Upper lobe of left lung (tissue), 6 donors: ENCODE results near the gene ZWILCH. TPM values are rescaled to one million over a fixed set of nuclear protein-coding genes. Genes with fewer than 3 reads are reported as not detected.

ENCODE experiments used
- ATAC-seq, 2 donors: fragments of 200-7000 bp; cut with Tn5 transposase; one replicate each; pipeline ENCODE4 v1.9.1; 2022; ENCODE audit warnings: mild to moderate bottlenecking in 2 of 2, moderate library complexity in 2 of 2; ENCODE audit not compliant: low FRiP score in 2 of 2
- DNase-seq, 2 donors: peaks; one replicate each; pipeline ENCODE4 v3.0.0-alpha.2; 2019 to 2020
- H3K27ac ChIP-seq, 4 donors: fragments of 200-600 bp; sonication (generic); one replicate each; pipeline ENCODE4 v1.5.1; 2016 to 2019
- H3K27me3 ChIP-seq, 4 donors: fragments of 200-600 bp; sonication (generic); one replicate each; pipeline ENCODE4 v1.5.1; 2017 to 2019
- H3K36me3 ChIP-seq, 4 donors: fragments of 200-600 bp; sonication (generic); one replicate each; pipeline ENCODE4 v1.5.1; 2016 to 2019
- H3K4me1 ChIP-seq, 4 donors: fragments of 200-600 bp; sonication (generic); one replicate each; pipeline ENCODE4 v1.5.1; 2018 to 2019
- H3K4me3 ChIP-seq, 4 donors: fragments of 200-600 bp; sonication (generic); one replicate each; pipeline ENCODE4 v1.5.1; 2017 to 2019; ENCODE audit warnings: mild to moderate bottlenecking in 2 of 4, moderate library complexity in 1 of 4
- H3K9me3 ChIP-seq, 4 donors: fragments of 200-600 bp; sonication (generic); one replicate each; pipeline ENCODE4 v1.5.1; 2018 to 2019
- EP300 ChIP-seq, 4 donors: sonication (generic); formaldehyde crosslinking; IDR thresholded peaks; one replicate each; pipeline ENCODE4 v1.5.1; 2017; ENCODE audit warnings: antibody characterized with exemption in 4 of 4, control low read depth in 2 of 4
- POLR2A ChIP-seq, 4 donors: fragments of 450-650 bp; IDR thresholded peaks; one replicate each; pipeline ENCODE4 v1.5.1; 2016 to 2017; ENCODE audit warnings: antibody characterized with exemption in 4 of 4, mild to moderate bottlenecking in 2 of 4
- POLR2AphosphoS5 ChIP-seq, 2 donors: sonication (generic); formaldehyde crosslinking; IDR thresholded peaks; one replicate each; pipeline ENCODE4 v1.5.1; 2017; ENCODE audit warnings: antibody characterized with exemption in 2 of 2
- WGBS, 2 donors: methylation state at CpG; one replicate each; pipeline ENCODE4 v1.1.5; 2017 to 2018; 5-methylcytosine and 5-hydroxymethylcytosine counted together
- total RNA-seq, 6 donors: library from RNA; depleted of rRNA in 4 of 6; stranded (reverse); fragments of >200 nt in 4 of 6; gene quantifications; one replicate each; pipeline versions ENCODE4 v1.1.0 to v1.2.1, GENCODE V29; 2016 to 2021
- TF ChIP-seq, protein P1 (sequence below), 6 experiments: fragments of 450-650 bp in 4 of 6; fragments of 200-600 bp in 2 of 6; sonication (generic) in 2 of 6; IDR thresholded peaks; one replicate each; pipeline ENCODE4 v1.5.1; 2016 to 2019; ENCODE audit warnings: antibody characterized with exemption in 6 of 6
- donor health status: DM: no; HTN: no; CAD: no; lungs with moderate emphysema.
- donor health status: DM: no; HTN: yes; CAD: no; lungs with severe emphysema.

ZWILCH gene
- total RNA-seq, 6 donors from 2014 or later = 0.33 to 6.3 (median 5.1) TPM

DNA sequence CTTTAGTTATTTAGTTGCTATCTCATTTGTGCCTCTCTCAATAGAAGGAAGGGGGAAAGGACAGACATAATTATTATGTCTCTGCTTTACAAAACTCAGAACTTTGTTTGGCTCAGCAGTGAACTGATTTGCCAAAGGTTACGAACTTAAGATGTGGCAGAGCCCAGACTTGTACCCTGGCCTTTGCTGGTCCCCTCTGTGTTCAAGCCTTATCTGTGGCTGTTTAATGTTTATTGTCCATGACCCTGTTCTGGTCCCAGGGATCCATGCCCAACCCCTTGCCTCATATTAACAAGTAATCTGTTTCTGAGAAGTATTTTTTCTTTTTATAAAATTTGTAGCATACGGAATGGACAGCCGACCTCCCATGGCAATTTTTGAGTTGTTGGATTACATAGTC is 18.2 kb upstream of the ZWILCH start:
- WGBS, 2 donors = 95% methylated on average over 3 of the region's 3 CpGs

DNA sequence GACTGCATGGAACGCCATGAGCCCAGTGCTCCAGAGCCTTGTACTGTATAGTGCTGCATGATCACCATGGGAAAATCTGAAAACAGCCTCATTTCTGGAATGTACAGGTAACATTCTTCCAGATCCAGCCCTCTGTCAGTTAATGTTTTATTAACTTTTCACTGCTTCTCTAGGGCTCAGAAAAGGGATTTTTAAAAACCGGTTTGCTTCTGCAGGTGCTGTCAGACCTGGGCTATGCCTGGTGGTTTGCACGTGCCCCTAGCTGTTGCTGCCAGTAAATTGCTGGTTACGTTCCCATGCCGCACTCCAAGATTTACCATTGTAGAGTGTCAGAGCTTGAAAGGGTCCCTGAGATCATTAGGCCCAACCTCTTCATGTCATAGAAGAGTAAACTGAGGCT is 16.6 kb upstream of the ZWILCH start:
- ATAC-seq (no peak), DNase-seq (no peak)
- Histone ChIP-seq H3K4me3 (no peak overlapping the region), H3K4me1 (peaks cover 0 to 4% (median under 1%) of the 10 kb centered on the region in 4 donors), H3K27ac (no peak overlapping the region), H3K27me3 (no peaks in the 10 kb centered on the region), H3K9me3 (no peaks in the 10 kb centered on the region), H3K36me3 (peaks cover 14 to 88% (median 45%) of the 10 kb centered on the region in 4 donors)
- TF ChIP-seq POLR2A (IDR thresholded peaks at IDR 0.05) (no peak), EP300 (IDR thresholded peaks at IDR 0.05) (no peak), POLR2AphosphoS5 (IDR thresholded peaks at IDR 0.05) (no peak)
- TF ChIP-seq, protein P1, sequence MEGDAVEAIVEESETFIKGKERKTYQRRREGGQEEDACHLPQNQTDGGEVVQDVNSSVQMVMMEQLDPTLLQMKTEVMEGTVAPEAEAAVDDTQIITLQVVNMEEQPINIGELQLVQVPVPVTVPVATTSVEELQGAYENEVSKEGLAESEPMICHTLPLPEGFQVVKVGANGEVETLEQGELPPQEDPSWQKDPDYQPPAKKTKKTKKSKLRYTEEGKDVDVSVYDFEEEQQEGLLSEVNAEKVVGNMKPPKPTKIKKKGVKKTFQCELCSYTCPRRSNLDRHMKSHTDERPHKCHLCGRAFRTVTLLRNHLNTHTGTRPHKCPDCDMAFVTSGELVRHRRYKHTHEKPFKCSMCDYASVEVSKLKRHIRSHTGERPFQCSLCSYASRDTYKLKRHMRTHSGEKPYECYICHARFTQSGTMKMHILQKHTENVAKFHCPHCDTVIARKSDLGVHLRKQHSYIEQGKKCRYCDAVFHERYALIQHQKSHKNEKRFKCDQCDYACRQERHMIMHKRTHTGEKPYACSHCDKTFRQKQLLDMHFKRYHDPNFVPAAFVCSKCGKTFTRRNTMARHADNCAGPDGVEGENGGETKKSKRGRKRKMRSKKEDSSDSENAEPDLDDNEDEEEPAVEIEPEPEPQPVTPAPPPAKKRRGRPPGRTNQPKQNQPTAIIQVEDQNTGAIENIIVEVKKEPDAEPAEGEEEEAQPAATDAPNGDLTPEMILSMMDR (IDR thresholded peaks at IDR 0.05) = no peak
- WGBS, 2 donors = 92 to 94% methylated on average over 5 of the region's 5 CpGs

More for the DNA sequence above, 18.2 kb upstream of the ZWILCH start:
- Histone ChIP-seq H3K4me3 (no peak overlapping the region), H3K27ac (no peak overlapping the region), H3K27me3 (no peaks in the 10 kb centered on the region), H3K9me3 (no peaks in the 10 kb centered on the region), H3K4me1 (peaks cover 0 to 10% (median 6%) of the 10 kb centered on the region in 4 donors), H3K36me3 (peaks cover 14 to 85% (median 42%) of the 10 kb centered on the region in 4 donors)
- DNase-seq (no peak), ATAC-seq (no peak)
- TF ChIP-seq POLR2A (IDR thresholded peaks at IDR 0.05) (no peak), POLR2AphosphoS5 (IDR thresholded peaks at IDR 0.05) (no peak), EP300 (IDR thresholded peaks at IDR 0.05) (no peak)
- TF ChIP-seq, protein P1 (IDR thresholded peaks at IDR 0.05) = no peak

DNA sequence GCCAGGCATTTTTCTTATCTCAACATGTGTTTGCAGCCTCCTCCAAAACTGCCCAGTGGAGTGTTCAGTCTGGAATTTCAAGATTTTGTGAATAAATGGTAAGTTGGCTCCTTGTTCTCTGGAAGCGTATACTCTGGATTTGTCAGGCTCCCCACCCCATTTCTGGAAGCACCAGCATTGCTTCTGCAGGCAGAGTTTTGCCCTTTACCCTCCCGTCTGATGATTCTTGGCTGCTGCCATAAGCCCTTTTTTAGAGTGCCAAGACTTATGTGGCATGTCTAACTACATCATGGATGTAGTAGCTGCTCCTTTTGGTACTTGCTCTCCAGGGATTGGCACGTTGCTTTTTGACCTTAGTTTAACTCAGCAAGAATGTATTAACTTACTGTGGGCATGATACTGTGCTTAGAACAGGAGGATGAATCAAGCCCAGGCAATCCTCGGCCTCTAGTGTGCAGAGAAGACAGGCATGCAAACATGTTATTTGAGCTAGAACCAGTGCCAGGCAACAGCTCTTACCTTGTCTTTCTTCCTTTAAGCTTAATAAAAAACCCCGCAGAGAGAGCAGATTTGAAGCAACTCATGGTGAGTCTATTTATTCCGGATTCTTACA is 15.8 kb upstream of the ZWILCH start:
- H3K4me1 ChIP-seq = peaks cover 0 to 4% (median 2%) of the 10 kb centered on the region in 4 donors
- TF ChIP-seq EP300 (IDR thresholded peaks at IDR 0.05) = no peak
- TF ChIP-seq, protein P1 (IDR thresholded peaks at IDR 0.05) = no peak
- no peak for TF ChIP-seq POLR2A (IDR thresholded peaks at IDR 0.05)
- TF ChIP-seq POLR2AphosphoS5 (IDR thresholded peaks at IDR 0.05) = no peak
- 70 to 79% methylated on average over 6 of the region's 6 CpGs for WGBS, 2 donors
- no peaks in the 10 kb centered on the region for H3K9me3 ChIP-seq
- DNase-seq (no peak), ATAC-seq (no peak)
- no peak overlapping the region for H3K27ac ChIP-seq
- no peak overlapping the region for H3K4me3 ChIP-seq
- H3K36me3 ChIP-seq = peaks cover 14 to 96% (median 48%) of the 10 kb centered on the region in 4 donors
- H3K27me3 ChIP-seq = no peaks in the 10 kb centered on the region

DNA sequence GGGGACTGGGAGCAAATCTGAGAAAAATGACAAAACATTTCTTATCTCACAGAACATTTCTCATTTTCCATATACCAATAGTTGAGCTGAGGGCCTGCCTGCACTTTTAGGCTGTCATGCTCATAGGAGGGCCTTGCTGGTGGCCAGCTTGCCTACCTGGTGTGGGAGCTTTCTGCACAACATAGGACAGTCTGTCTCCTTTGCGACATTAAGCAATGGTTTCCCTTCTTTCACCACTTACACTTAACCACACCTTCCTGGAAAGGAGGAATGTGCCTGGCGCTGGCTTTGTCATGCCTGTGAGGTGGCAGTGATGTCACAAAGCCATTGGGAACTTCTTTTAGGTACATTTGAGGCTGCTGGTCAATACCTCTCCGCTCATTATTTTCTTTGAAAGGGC is 13.3 kb upstream of the ZWILCH start:
- Histone ChIP-seq H3K27me3 (no peaks in the 10 kb centered on the region), H3K9me3 (no peaks in the 10 kb centered on the region), H3K4me1 (peaks cover 6 to 21% (median 13%) of the 10 kb centered on the region in 4 donors), H3K27ac (no peak overlapping the region), H3K36me3 (peaks cover 9 to 88% (median 49%) of the 10 kb centered on the region in 4 donors), H3K4me3 (no peak overlapping the region)
- DNase-seq (no peak), ATAC-seq (no peak)
- WGBS, 2 donors = 88 to 97% methylated on average over 3 of the region's 3 CpGs
- TF ChIP-seq, protein P1 (IDR thresholded peaks at IDR 0.05) = no peak
- TF ChIP-seq POLR2A (IDR thresholded peaks at IDR 0.05) (no peak), EP300 (IDR thresholded peaks at IDR 0.05) (no peak), POLR2AphosphoS5 (IDR thresholded peaks at IDR 0.05) (no peak)

DNA sequence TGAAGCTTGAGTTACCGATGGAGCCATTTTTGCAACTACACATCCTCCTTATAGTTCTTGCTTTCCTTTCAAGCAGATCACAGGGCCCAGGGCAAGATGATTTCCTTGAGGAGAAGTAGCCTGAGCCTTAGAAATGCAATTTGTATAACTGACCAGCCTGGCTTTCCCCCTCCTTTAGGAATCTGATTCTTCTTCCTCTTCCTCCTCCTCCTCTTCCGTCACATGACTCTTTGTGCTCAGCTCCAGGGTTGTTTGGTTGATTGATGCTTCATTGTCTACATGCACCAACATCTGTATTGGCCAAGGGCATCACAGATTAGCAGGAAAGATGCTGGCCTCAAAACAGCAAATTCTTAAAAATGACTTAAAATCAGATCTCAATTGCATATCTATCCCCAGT is 10.9 kb upstream of the ZWILCH start:
- no peak for DNase-seq
- Histone ChIP-seq H3K36me3 (peaks cover 12 to 78% (median 42%) of the 10 kb centered on the region in 4 donors), H3K4me1 (peaks cover 7 to 39% (median 20%) of the 10 kb centered on the region in 4 donors), H3K27ac (no peak overlapping the region), H3K27me3 (no peaks in the 10 kb centered on the region), H3K4me3 (no peak overlapping the region), H3K9me3 (no peaks in the 10 kb centered on the region)
- WGBS, 2 donors = 66 to 78% methylated on average over 2 of the region's 2 CpGs
- TF ChIP-seq, protein P1 (IDR thresholded peaks at IDR 0.05) = no peak
- TF ChIP-seq EP300 (IDR thresholded peaks at IDR 0.05) (no peak), POLR2AphosphoS5 (IDR thresholded peaks at IDR 0.05) (no peak), POLR2A (IDR thresholded peaks at IDR 0.05) (no peak)
- ATAC-seq = no peak
